K562 (cell line): Measurements from ENCODE around the gene MTSS2.

Experiments
- FIP1L1 ChIP-seq: fragments of 200-400 bp; formaldehyde crosslinking; IDR thresholded peaks from 2 replicates; pipeline ENCODE4 v1.6.1; 2018; ENCODE audit warnings: mild to moderate bottlenecking, low read depth, low read length; ENCODE audit not compliant: poor library complexity, severe bottlenecking
- TAF1 ChIP-seq: IDR thresholded peaks from 2 replicates; pipeline ENCODE4 v1.6.1; 2011; ENCODE audit warnings: mild to moderate bottlenecking, low read length, moderate library complexity; ENCODE audit not compliant: insufficient read depth, control insufficient read depth, severe bottlenecking; ENCODE audit errors: extremely low read depth
- YY1 ChIP-seq, 3 experiments: IDR thresholded peaks; 2 replicates each; pipeline ENCODE4 v1.6.1; 2011; ENCODE audit warnings: low read length in 2 of 3, mild to moderate bottlenecking in 2 of 3, moderate library complexity in 2 of 3, borderline replicate concordance in 1 of 3, control low read depth in 1 of 3, low read depth in 1 of 3; ENCODE audit not compliant: insufficient read depth in 3 of 3, insufficient replicate concordance in 2 of 3, control insufficient read depth in 1 of 3, insufficient read length in 1 of 3; ENCODE audit errors: extremely low read depth in 1 of 3
- ZHX1 ChIP-seq: fragments of 150-350 bp; conservative IDR thresholded peaks from 2 replicates; pipeline ENCODE4 v1.6.1; 2014; ENCODE audit warnings: low read length

GRCh38 chr16:70725024-70725911 is 39.4 kb upstream of the MTSS2 start:
- no peak for TF ChIP-seq ZHX1
- no peak for TF ChIP-seq FIP1L1
- TF ChIP-seq YY1 (IDR thresholded peaks at IDR 0.05; ENCODE audit: borderline replicate concordance in 1 of 3, control insufficient read depth in 1 of 3, extremely low read depth in 1 of 3, insufficient read depth in 3 of 3, insufficient read length in 1 of 3, insufficient replicate concordance in 2 of 3, low read depth in 1 of 3, low read length in 2 of 3) = no peak
- no peak for TF ChIP-seq TAF1
